HG03025 (cell line): ENCODE measurements around the gene ABL2.
"Not testable (repeated sequence)": the region's sequence is repeated elsewhere in the genome, so short reads cannot be mapped to it uniquely, and the experiment has no call there.

Source experiments
- ATAC-seq: cut with Tn5 transposase; IDR thresholded peaks from one replicate; pipeline ENCODE4 v1.9.1; 2021; ENCODE audit warnings: mild to moderate bottlenecking, moderate library complexity; ENCODE audit not compliant: unreplicated experiment, low FRiP score

The ABL2 gene

DNA sequence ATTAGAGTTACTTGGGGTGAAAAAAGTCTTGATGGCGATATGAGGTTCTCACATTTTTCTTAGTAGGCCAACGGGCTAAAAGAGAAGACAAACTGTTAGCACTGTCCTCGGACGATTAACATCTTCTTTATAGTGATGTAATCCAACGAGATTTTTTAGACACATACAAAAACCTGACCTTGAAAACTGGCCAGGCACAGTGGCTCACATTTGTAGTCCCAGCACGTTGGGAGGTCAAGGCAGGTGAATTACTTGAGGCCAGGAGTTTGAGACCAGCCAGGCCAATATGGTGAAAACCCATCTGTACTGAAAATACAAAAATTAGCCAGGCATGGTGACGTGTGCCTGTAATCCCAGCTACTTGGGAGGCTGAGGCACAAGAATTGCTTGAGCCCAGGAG lies 8.4 kb downstream of the ABL2 start:
- not testable (repeated sequence) for ATAC-seq

DNA sequence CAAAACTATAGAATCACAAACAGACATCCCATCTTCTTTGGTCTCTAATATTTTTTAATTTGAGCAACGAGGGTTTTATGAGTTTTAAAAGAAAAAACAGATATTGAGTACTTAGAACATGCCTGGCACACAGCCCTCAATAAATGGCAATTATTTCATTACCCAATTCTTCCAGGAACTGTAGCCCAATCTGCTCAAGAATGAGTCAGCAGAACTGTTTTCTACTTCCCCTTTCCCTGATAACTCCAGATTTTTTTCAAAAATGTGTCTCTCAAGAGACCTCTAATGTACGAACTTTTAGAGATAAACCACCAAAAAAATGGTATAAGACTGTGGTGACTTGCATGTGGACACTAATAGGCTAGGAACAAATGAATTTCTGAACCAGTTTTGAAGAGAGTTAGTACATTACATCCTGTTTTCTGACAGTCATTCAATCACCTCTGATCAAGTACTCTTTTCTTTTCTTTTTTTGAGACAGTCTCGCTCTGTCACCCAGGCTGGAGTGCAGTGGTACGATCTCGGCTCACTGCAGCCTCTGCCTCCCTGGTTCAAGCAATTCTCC lies 11.5 kb downstream of the ABL2 start:
- ATAC-seq = no peak

DNA sequence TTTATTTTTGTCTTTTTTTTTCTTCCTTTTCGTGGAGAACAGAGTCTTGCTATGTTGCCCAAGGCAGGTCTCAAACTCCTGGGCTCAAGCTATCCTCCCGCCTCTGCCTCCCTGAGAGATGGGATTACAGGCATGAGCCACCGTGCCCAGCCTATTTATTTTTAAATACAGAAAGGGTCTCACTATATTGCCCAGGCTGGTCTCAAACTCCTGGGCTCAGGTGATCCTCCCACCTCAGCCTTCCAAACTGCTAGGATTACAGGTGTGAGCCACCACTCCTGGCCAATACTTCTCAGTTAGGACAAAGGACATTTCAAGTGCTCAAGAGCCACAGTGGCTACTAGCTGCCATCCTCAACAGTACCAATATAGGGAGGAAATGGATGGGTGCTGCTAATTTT lies 16.2 kb downstream of the ABL2 start:
- ATAC-seq = not testable (repeated sequence)

DNA sequence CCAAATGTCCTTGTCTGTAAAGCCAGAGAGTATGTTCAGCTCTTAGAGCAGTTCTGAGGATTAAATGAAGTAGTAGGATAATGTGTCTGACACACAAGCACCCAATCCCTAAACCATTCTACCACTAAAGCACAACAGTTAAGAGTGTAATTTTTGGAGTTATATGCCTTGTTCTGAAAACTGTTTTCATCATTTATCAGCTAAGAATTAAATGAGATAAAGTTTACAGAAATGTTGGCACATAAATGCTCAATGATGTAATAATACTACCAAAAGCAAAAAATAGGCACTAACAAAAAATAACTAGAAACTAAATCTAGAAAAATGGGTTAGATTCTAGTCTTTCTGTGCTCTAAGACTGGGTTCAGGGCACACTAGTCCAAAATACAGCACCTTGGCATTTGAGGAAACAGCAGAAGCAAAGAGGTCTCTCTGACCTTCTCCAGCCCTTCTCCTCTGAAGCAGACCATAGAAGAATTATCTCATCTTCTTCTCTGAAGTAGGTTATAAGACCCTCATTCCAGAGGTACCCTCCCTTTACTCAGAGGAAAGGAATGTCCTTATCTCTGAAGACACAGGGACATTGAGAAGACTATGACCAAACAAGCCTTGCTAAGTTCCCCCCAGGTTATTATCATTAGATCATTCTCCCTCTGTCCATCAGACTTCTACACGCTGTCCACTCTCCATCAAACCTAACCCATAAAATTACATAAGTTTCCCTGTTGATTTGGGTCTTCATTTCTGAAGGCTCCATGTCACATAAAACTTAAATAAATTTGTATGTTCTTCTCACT lies 20.6 kb downstream of the ABL2 start:
- ATAC-seq = no peak

DNA sequence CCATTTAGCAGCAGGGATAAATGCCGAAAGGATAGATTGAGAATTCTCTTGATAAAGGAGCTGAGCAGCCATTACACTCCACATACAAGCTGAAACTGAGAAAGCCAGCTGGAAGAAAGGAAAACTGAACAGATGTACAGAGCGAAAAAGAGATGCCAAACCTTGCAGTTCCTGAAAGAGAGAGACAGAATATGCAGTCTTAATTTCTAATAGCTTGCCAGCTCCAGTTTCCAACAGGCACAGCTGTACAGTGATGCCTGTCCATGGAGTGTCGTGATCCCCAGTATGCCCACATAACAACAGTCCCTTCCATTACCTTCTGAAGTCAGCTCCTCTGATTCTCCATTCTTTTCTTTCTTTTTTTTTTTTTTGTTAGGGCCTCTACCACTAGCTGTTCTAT lies 22.7 kb downstream of the ABL2 start:
- no peak for ATAC-seq

DNA sequence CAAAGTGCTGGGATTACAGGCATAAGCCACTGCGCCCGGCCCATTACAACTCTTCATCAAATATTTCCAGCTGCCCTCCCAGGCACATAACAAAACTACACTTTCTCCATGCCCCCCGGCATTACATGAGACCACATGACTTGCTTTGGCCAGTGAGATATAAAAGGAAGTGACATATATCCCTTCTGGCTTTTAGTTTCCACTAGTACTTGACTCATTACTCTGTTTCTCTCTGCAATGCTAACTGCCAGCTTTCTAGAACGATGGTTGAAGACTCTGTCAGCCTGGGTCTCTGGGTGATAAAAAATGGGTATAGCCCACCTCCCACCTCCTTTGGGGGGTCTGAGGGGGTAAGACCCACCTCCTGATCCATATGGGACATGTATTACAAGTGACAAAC lies 24.2 kb downstream of the ABL2 start:
- ATAC-seq = no peak

DNA sequence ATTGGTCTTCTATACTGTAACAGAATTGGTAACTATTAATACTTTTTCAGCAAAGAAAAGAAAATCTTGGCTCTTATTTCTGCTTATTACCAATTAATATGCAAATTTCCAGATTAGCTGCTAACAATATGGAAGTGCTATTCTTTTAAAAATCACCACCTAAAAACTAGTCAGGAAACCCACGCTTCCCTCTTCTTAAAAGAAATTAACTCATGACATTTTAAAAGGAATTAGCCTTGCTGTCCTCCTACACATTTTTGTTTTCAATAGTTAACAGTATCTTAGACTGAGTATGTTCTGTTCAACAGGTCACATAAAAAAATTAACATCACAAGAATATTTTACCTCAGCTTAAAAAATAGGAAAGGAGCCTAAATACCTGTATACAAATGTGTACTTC lies 27.3 kb downstream of the ABL2 start:
- ATAC-seq = no peak

DNA sequence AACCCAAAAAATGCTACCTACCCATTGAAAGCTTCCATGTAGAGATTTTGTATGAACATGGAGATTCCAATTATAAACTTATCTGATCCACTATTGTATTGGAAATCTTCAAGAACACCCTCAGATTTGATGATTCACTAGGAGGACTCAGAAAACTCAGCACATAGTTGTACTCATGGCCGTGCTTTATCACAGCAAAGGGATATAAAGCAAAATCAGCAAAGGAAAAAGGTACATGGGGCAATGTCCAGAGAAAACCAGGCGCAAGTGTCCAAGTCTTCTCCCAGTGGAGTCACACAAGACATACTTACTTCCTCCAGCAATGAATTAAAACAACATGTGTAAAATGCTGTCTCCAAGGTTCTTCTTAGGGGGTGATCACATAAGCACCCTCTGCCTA lies 28.9 kb downstream of the ABL2 start:
- ATAC-seq = no peak

DNA sequence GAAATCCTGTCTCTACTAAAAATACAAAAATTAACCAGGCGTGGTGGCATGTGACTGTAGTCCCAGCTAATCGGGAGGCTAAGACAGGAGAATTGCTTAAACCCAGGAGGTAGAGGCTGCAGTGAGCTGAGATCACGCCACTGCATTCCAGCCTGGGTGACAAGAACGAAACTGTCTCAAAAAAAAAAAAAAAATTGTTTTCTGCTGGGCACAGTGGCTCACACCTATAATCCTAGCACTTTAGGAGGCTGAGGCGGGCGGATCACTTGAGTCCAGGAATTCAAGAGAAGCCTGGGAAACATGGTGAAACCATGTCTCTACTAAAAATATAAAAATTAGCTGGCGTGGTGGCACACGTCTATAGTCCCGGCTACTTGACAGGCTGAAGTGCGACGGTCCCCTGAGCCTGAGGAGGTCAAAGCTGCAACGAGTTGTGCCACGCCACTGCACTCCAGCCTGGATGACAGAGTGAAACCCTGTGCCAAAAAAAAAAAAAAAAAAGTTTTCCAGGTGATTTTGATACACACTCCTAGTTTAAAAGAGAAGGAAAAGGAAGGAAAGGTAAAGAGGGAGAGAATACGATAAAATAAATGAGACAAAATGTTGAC lies 31.7 kb downstream of the ABL2 start:
- no peak for ATAC-seq

DNA sequence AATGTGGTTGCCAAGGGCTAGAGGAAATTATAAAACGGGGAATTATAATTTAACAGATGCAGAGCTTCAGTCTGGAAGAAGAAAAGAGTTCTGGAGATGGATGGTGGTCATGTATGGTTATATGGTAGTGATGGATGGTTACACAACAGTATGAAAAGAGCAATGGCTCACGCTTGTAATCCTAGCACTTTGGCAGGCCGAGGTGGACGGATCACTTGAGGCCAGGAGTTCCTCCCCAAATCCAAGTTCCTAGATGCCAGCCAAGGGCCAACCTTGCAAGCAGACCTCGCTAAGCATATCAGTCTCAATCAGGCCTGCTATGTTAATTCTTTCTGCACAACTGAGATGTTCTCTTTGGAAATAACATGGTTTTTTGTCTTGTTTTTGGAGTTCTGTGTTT lies 33.6 kb downstream of the ABL2 start:
- ATAC-seq = not testable (repeated sequence)

DNA sequence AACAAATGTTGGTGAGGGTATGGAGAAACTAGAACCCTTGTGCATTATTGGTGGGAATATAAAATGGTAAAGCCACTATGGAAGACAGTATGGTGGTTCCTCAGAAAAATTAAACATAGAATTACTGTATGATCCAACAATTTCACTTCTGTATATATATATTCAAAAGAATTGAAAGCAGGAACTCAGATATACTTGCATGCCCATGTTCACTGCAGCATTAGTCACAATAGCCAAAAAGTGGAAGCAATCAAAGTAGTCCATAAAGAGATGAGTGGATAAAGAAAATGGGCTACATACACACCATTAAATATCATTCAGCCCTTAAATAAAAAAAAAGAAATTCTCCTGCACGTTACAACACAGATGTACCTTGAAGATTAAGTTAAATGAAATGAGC lies 34.1 kb downstream of the ABL2 start:
- ATAC-seq = no peak

DNA sequence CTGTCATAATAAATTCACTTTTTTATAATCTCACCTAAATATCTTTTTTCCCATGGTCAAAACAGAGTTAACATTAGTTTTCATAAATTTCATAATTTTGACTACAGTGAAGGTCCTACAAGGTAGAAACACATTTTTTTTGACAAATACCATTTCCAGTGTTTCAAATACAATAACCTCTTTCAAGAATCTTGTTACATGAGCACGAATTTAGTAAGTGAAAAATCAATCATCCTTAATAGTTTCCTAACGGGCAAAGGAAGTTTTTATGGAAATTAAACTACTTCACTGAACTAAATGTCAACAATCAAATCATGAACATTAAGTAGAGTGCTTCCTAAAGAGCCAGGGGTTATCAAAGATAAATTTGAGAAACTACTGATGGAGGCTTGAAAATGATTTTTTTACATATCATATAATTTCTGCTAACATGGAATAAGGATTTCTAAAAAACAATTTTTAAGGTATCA lies 35.4 kb downstream of the ABL2 start:
- ATAC-seq = no peak

DNA sequence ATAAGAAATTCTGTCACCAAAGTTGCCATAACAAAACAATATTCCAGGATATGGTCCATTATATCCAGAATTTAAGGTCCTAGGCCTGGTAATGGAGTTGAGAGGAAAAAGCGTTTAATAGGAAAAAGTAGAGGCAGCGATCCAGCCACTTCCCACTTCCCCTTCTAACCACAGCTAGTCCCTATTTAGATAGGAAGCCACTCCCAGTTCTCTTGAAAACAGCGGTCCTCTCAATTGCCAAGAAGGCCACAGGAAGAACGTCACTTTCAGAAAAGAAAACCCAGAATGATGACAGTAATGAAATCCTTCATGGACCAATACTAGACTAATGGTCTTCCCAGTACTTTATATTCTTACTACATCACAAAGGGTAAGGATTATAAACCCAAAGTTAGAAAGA lies 38.6 kb downstream of the ABL2 start:
- ATAC-seq = no peak

DNA sequence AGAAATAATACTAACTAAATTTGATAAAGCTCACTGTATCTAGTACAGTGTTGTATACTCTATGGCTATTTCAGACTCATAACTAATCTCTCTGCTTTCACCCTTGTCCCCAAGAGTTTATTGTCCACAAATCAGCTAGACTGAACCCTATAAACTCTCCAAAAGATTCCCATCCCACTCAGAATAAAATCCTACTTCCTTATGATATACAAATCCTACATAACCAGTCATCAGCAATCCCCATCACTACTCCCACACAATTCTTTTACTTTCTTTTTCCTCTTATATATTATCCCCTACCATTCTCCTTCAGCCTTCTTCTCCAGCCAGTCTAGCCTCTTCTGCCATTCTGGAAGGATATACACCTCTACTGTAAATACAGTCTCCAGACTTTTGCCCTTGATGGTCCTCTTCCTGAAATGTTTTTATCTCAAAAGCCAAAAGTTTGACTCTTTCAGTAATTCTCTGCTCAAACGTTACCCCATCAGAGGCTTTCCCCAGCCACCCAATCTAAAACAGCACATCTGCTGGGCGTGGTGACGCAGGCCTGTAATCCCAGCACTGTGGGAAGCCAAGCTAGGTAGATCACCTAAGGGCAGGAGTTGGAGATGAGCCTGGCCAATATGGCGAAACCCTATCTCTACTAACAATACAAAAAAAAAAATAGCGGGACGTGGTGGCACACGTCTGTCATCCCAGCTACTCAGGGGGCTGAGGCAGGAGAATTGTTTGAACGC lies 41.6 kb downstream of the ABL2 start:
- ATAC-seq = no peak

DNA sequence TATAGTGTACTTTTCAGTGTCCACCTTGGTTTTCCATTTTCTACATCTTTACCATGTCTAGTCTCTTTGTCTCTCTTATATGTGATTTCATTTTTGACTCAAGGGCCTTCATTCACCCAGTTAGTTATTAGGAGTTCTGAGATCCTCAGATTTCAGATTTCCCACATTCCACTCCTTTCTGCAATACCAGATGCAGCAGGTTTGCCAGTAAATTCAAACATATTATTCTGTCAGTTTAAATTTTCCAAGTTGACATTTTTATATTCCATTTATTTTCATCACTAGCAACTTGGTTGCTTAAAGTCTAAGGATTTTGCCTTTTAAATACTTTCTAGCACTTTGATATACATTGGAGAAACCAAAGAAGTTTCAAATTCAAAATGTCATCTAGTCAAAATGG lies 42.4 kb downstream of the ABL2 start:
- no peak for ATAC-seq

DNA sequence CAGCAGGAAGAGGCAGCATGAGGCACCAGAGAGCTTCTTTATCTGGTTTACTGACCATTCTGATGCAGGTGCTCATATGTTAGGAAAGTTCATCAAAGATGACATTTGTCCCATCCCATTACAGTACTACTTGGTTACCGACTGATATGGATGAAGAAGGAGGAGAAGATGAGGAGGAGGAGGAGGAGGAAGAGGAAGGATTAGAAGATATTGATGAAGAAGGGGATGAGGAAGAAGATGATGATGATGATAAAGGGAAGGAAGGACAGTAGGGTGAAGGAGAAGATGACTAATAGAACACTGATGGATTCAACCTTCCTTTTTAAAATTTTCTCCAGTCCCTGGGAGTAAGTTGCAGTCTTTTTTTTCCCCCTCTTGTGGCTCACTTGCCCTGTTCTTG lies 45.1 kb downstream of the ABL2 start:
- no peak for ATAC-seq

DNA sequence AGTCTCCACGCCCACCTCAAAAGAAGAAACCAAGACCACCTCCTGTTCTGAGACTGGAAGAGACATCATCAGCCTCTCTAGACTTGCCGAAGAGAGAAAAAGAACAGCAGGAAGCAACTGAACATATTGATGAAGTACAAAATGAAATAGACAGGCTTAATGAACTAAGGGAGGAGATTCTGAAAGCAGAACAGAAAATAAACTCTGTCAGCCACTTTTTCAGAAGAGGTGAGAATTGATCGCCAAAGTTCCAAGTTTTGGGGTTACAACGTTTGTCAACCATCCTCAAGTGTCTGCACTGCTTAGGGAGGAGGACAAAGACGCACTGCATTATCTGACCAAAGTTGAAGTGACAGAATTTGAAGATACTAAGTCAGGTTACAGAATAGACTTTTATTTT lies 45.6 kb downstream of the ABL2 start:
- no peak for ATAC-seq

DNA sequence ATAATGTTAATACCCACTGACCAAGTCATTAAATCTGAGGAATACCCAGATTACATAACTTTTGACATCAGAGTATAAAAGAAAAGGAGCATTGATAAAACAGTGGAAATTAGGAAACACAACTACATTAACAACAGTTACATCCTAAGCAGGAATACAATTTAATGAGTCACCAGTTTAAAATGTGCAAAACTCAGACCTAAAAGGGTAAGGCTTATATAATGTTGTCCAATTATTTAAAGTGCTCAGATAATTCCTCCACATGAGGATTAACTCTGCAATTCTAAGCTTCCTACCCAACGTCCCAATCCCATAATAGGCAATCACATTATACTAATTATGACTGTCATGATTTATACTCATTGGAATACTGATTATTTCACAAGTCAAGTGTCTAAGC lies 50.5 kb downstream of the ABL2 start:
- no peak for ATAC-seq

DNA sequence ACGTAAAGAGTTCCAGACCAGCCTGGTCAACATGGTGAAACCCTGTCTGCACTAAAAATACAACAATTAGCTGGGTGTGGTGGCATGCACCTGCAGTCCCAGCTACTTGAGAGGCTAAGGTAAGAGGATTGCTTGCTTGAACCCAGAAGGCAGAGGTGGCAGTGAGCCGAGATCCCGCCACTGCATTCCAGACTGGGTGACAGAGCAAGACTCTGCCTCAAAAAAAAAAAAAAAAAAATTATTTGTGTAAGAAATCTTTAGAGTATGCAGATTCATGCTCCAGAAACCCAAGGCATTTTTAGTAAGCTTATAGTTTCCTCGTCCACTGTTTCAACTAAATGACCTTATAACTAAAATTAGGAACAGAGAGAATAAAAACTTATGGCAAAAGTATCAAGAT lies 51.3 kb downstream of the ABL2 start:
- ATAC-seq = no peak

DNA sequence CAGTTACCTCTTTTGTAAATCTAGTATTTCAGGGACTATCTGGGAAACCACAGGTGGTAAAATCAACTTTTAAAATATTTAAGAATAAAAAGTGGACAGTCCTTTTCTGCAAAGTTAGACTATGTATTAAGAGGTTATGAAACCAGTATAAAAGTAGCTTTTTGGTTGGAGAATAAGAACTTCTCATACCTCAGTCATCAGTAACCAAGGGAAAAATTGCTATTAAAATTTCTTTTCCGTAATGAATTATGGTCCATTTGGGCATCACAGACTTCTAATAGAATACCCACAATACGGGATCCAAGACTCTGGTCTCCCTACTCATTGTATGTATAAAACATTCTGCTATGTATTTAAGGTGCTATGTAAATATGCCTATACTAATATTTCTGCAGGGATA lies 51.9 kb downstream of the ABL2 start:
- no peak for ATAC-seq

DNA sequence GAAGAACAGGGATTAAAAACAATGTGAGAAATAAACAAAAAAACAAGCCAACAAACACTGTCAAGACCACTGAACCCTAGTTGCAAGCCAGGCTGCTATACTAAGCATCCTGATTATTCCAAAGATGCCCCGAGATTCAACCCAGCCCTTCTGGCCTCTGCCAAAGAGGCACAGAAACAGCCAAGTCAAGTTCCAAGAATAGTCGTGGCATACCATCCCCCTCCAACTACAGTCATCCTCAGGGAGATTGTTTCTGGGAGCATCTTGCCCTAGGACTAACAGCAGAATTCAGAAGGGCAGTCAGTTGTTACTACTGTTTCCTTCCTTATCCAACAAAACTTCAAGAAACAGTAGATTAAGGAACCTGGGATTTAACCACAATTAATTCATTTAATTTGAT lies 52.3 kb downstream of the ABL2 start:
- no peak for ATAC-seq
